Peyer's patch (tissue), 4 donors: Measurements from ENCODE around the gene GPRIN3.

ENCODE experiments used
- CTCF ChIP-seq, 6 experiments: fragments of 450-650 bp in 4 of 6; fragments of 200-600 bp in 2 of 6; sonication (generic) in 1 of 6; IDR thresholded peaks; one replicate each; pipeline ENCODE4 v1.5.1; 2017 to 2019; ENCODE audit warnings: antibody characterized with exemption in 6 of 6, mild to moderate bottlenecking in 3 of 6, moderate library complexity in 1 of 6
- POLR2A ChIP-seq, 2 donors: fragments of 450-650 bp; IDR thresholded peaks; one replicate each; pipeline ENCODE4 v1.5.1; 2017; ENCODE audit warnings: antibody characterized with exemption in 2 of 2, mild to moderate bottlenecking in 2 of 2, moderate library complexity in 2 of 2

DNA sequence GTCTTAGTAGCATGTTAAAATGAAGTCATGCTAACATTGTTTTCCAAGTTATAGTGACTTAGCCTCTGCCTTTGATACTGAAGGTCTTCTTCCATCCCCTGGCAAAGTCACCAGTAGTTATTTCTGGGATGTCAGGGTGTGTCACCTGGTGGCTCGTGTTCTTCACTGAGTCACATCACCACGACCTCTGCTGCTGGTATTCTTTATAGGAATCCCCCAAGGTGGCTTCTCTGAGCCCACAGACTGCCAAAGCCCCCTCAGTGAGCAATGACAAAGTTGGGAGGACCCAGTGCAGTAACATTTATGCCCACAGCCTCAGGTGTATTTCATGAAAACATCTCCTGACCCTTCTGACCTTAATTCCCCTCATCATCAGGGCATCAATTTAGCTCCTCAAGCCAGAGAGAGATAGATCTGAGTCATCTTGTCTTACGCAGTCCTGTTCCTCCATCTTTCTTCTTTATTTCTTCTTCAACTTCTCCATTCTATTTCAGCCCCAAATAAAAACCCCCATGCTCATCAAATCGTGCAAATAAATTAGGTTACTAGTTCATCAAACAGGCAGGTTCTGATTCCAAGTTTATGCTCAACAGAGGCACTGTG is 29.3 kb upstream of the GPRIN3 start:
- TF ChIP-seq CTCF (IDR thresholded peaks at IDR 0.05) (no peak), POLR2A (IDR thresholded peaks at IDR 0.05) (no peak)
